HG03060 (cell line): ENCODE results near the gene USO1.
"Not testable (repeated sequence)": the region's sequence is repeated elsewhere in the genome, so short reads cannot be mapped to it uniquely, and the experiment has no call there.

Experiments used
- ATAC-seq: cut with Tn5 transposase; IDR thresholded peaks from one replicate; pipeline ENCODE4 v1.9.1; 2021; ENCODE audit warnings: low read depth, moderate number of reproducible peaks; ENCODE audit not compliant: unreplicated experiment

Gene USO1

DNA sequence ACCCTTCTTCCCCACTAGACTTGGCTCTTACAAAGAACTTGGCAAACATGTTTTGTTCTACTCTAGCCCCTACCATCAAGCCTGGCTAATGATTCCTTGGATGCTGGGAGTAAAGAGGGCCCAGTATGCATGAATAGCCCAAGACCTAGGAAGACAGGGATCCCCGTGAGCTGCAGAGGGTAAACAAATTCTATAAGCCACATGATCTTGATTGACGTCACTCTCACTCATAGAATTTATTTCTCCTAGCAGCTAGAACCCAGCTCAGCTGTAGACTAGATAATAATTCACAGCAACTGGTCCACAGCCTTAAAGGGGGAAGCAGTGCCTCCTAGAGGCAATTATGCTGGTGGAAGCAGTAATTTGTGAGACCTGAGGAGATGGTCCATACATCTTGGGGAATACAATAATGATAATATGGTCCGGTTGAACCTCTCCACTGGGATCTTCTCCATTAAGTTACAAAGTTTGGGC, 16.1 kb upstream of the USO1 start:
- ATAC-seq = no peak

DNA sequence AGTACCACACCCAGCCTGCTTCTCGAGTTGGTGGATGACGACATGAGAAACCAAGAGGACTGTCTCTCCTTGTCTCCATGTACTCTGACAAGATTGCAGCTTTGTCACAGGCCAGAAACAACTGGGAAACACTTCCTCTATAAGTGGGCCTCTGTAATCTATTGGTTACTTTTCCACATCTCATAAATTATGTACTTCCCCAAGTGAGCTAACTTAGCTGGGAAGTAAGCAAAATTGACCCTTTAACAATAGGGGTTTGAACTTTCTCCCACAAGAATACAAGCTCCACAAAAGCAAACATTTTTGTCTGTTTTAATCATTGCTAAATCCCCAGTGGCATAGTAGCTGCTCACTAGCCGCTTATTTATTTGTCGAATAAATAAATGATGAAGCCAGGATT, 14.1 kb upstream of the USO1 start:
- no peak for ATAC-seq

DNA sequence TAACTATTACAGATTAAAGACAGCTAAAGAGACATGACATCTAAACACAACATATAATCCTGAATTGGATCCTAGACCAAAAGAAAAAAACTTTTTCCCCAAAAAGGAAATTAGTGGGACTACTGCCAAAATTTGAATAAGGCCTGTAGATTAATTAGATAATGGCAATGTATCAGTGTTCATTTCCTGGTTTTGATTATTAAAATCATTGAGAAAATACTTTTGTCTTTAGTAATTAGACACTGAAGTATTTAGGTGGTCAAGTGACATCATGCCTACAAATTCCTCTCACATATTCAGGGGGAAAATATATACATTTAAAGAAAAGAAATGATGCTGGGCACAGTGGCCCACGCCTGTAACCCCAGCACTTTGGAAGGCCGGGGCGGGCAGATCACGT, 10.4 kb upstream of the USO1 start:
- no peak for ATAC-seq

DNA sequence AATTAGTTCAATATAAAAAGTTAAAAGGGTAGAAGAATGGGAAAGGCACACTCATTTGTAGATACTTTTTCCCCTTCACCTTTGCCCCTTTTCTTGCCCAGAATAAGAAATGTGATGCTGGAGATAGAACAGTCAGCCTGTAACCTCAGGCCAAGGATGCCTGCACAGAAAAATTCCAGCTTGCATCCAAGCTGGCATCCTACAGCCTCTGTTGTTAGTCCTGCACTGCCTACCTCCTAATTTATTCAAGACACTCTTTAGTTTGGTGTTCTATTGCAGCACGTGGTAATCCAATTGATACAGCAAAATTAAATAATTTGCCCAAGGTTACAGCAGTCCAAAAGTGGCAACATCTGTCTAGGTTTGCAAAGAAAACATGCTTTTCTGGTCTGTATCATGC, 9.7 kb upstream of the USO1 start:
- ATAC-seq = no peak

DNA sequence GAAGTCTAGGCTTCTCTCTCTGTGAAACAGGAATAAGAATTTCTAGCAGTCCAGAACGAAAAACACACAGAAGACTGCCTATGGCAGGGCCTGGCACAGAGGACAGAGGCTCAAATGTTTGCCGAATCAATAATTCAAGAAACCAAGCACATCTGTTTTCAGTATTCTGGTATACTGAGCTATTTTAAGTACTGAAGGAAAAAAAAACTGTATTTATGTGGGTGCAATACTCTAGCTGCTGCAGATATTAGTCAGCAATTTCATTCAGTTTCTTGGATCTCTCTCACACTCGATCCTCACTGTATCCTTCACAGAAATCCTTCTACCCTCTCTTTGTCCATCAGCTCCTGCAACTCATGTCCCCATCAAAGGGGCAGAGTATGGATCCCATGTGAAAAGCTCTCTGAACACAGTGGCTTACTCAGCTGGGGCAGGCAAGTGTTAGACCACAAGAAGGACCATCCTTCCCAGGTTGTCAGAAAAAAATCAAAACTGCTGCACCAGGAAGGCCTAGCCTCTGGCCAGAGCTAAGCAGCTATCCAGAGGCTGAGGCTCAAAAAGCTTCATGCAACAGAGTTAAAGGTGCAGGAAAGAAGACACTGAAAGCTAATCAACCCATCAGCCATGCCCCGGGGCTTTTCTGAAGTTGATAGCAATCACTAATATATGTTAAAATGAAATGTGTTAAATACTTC, 9.1 kb upstream of the USO1 start:
- ATAC-seq = no peak

DNA sequence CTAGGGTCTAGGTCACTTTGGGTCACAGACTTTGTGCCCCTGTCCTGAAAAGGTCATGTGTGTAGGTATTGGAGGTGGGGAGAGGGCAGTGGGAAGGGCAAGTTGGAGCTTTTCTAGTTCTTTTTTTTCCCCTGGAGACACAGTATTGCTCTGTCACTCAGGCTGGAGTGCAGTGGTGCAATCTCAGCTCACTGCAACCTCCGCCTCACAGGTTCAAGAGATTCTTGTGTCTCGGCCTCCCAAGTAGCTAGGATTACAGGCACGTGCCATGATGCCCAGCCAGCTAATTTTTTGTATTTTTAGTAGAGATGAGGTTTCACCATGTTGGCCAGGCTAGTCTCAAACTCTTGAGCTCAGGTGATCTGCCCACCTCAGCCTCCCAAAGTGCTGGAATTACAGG, 8.3 kb upstream of the USO1 start:
- not testable (repeated sequence) for ATAC-seq

DNA sequence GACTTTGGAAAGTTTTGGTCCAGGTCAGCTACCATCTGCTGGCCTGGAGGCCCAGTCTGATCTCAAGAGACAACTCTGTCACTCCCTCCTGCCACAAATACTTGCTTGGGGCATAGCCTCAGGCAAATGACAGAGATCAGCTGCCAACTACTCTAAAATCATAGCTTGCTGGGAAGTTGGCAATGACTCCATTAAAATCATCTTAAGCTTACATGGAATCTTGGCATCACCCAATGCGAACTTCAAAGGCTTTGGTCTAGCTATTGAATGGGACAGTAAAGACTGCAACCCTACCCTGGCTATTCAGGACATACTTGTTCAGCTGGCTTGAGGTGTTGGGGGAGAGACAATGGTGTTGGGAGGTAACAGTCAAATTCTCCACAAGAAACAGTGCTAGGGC, 7.0 kb upstream of the USO1 start:
- ATAC-seq = no peak

DNA sequence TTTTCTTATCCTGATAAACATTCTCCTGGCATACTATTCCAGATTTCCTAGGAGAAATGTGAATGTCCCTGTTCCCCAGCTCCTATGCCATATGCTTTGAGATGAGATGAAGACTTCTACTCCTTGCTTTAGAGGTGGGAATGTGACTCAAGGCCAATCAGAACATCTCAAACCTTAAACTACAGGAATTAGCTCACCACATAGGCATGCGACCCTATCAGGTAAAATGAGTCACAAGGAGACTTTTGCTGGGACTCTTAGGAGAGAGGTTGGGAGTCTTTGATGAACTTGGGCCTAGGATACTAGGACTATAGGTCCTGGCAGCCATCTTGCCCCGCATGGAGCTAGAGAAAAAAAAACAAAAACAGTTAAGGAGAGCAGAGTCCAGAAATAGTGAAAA, 5.8 kb upstream of the USO1 start:
- no peak for ATAC-seq

DNA sequence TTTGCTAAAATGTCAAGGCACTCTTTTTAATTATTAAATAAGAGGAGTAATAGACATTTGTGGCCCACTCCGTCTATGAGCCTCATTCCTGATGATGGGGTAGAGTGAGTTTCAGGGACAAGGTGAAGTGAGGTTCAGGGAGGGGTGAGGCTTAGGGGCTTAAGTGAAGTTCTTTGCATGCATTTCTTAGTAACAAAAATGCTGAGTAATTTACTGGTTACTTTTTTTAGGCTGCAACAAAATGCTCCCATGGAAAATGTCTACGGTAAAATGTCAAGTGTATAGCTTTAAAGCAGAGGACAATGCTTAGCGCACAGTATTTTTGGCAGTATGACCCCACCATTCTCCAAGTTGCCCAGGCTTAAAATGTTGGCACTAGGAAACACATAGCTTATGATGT, 2.0 kb upstream of the USO1 start:
- ATAC-seq = no peak

DNA sequence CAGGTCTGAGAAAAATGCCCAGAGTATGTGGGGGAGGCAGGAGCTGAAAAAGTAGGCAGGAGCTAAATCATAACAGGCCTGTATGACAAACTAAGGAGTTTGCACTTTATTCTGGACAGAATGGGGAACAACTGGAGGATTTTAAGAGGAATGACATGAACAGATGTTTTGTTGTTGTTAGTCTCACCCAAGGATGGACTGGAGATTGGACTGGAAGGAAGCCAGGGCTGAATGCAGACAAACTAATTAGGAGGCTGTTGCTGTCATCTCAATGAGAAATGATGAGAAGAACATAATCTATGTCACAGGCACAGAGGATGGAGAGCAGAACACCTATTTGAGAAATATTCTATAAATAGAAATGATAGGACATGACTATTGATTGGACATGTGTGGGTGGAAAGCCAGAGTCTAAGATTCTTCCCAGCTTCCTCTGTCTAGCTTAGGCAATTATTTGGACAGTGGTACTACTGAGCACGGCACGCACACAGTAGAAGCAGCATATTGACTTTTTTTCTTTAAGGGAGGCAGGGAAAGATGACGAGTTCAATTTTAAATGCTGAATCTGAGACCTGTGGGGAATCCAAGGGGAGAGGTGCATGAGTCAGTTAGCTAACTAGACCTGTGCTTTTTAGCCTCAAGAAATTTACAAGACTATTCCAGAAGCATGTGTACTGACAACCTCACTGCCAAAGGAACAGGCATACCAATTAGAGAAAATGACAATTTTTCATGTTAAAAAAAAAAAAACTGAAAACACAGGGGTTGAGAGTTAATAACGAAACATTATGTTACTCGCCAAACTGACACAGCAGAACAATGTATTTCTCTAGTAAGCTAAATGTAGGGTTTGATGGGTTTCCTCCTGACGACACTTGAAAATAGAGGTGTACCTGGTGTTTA, 963 bp upstream of the USO1 start:
- ATAC-seq = no peak

DNA sequence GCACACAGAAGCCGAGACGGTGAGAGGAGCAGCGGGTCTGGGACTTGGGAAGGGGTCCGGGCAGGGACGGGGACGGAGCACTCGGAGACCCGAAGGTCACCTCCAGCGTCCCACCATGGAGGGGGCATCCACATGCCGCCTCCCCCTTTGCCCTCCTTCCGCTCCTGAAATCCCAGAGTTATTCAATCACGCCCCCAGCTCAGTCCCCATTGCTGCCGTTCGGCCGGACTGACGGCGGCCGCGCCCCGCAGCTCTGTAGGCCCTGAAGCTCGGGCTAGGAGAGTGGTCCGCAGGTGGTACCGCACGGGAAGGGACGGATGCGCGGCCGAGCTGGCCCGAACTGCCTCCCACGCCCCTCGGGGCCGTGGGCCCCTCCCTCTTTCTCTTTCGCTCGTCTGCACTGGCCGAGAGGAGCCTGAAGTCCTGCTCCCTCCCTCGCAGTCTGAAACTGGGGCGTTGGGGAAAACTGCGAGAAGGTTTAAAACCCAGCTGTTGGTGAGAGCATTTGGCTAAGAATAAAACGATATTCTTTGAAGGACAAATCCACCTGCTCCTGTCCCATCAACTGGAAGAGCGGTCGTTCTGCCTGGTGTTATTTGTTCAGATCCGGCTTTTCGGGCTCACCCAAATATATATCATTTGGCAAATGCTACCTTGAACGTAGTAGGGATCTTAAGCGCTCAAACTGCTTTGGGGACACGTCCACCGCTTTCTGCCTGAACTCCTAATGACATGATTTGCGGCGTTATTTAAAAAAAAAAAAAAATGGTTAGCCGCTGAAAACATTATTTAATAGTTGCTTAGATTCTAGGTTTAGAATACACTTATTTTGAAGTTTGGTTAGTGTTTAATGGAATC, 719 bp downstream of the USO1 start:
- no peak for ATAC-seq

DNA sequence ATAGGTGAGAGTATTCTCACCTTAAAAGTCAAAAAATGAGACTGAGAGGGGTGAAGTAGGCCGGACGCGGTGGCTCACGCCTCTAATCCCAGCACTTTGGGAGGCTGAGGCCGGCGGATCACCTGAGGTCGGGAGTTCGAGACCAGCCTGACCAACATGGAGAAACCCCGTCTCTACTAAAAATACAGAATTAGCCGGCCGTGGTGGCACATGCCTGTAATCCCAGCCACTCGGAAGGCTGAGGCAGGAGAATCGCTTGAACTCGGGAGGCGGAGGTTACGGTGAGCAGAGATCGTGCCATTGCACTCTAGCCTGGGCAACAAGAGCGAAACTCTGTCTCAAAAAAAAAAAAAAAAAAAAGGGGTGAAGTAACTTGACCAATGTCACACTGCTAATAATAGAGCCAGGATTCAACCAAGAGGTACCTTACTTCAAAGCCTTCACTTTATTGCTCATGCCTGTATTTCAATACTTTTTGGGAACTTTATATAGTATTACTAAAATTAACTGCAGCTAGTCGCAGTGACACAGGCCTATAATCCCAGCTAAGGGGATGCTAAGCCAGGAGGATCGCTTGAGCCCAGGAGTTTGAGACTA, 1.7 kb downstream of the USO1 start:
- not testable (repeated sequence) for ATAC-seq

DNA sequence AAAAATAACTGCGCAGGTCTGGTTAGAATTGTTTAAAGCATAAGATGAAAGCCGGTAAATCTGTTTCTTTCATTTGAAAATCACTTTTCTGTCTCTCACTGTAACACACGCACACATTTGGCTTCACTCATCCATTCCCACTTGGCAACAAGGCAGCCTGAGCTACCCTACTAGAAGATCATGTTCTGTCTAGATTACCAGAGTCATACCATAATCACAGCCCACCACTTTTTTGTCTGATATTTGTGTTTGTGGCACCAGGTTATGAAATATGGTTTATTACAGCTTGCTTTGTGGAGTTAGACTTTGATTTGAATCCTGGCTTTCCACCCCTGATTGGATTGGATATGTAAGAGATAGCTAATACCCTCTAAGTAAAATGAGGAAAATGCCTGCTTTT, 2.2 kb downstream of the USO1 start:
- ATAC-seq = no peak

DNA sequence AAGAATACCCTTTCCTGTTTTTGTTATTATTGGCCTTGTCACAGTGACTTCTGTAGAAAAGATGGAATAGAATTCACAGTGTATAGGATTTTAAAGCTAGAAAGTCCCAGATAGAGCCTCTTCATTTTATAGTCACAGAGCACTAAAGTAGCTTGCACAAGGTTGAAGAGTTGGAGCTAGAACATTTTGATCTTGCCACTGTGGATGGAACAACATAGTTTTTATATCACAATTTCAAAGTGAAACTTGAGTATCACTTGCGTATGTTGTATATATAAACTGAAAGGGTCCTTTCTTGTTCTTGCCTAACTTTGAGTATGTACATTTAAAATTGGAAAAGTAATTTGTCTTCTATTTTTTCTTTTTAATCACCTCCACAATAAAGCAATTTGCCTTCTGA, 2.7 kb downstream of the USO1 start:
- no peak for ATAC-seq

DNA sequence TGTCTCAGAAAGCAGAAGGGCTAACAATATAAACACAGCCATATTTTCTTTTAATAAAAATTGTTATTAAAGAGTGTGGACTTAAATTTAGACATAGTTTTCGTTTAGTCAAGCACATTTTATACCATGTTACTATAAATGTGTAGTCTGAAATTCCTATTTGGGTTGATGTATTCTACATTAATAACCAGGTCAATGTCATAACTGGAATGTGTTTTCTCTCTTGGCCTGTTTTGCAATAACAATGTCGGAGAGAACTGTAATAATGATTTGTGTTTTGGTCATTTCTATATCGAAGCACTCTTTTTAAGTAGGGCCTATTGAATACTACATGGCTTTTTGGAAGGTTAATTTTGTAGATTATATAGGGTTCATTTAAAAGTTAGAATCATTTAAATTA, 5.5 kb downstream of the USO1 start:
- ATAC-seq = no peak

DNA sequence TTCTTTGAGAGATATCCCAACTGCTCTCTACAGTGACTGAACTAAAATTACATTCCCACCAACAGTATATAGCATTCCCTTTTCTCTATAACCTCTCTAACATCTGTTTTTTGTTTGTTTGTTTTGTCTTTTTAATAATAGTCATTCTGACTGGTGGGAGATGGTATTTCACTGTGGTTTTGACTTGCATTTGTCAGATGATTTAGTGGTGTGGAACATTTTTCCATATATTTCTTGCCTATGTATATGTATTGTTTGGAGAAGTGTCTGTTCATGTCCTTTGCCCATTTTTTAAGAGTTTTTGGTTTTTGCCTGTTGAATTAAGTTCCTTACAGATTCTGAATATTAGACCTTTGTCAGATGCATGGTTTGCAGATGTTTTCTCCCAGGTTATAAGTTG, 9.0 kb downstream of the USO1 start:
- ATAC-seq = no peak

DNA sequence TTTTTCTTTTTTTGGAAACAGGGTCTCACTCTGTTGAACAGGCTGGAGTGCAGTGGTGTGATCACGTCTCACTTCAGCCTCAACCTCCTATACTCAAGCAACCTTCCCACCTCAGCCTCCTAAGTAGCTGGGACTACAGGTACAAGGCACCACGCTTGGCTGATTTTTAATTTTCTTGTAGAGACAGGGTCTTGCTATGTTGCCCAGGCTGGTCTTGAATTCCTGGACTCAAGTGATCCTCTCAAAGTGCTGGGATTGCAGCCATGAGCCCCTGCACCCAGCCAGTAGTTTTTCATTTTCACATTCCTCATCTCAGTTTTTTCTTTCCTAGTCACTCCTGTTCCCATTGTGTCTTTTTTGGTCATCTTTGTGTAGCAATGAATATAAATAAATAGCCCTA, 11.1 kb downstream of the USO1 start:
- no peak for ATAC-seq

DNA sequence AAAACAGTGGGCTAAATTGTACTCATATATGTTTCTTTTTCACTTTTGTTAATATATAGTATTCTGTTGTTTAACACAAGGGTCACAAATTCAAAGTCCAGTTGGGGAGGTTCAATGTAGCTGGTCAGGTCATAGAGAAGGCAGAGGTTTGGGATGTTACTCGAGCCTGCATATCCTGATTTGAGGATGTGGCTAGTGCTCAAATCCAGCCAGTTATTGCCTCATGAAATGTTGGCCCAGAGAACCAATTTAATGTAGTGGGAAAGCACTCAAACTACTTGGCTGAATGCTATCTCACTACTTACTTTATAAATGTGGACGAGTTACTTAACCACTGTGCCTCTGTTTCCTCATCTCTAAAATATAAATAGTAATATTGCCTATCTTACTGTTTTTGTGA, 12.5 kb downstream of the USO1 start:
- ATAC-seq = no peak

DNA sequence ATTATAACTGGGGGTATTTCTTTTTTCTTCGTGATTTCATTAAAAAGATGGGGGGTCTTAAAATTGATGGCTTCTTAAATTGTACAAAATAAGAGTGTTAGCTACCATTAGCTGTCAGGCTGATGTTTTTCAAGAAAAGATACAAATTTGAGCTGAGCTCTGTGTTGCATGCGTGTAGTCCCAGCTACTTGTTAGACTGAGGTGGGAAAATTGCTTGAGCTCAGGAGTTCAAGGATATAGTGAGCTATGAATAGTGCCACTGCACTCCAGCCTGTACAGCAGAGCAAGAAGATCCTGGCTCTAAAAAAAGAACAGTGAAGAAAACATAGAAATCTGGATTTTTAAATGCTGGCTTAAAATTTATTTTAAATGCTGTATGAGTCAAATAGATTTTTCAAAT, 13.0 kb downstream of the USO1 start:
- no peak for ATAC-seq

DNA sequence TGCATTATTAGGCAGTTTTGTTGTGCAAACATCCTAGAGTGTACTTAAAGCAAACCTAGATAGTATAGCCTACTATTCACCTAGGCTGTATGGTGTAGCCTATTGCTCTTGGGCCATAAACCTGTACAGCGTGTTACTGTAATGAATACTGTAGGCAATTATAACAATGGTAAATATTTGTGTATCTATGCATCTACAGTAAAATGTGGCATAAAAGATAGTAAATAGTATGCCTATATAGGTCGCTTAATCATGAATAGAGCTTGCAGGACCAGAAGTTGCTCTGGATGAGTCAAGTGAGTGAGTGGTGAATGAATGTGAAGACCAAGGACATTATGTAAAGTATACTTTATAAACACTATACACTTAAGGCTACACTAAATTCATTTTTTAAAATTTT, 16.6 kb downstream of the USO1 start:
- no peak for ATAC-seq

DNA sequence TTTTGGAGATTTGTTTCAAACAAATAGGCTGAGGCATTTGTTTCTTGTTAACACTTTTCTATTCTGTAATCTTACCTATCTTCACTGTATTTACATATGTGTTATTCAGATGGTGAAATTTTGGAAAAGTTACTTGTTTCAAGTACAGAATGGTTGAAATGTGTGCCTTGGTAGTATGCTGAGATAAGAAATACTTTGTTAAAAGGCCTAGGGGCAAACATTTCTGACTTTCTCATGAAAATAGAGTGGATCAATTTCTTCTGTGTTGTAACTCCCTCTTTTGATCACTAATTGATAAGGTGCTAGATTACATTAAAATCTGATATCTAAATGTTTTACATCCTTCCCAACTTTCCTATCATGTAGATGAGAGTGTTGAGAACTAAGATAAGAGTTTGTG, 18.1 kb downstream of the USO1 start:
- ATAC-seq = no peak
